Common myeloid progenitor, CD34-positive (primary cell): ENCODE data around the gene LGI4. TPM values are rescaled to one million over a fixed set of nuclear protein-coding genes. Genes with fewer than 3 reads are reported as not detected.

ENCODE experiments used
- CTCF ChIA-PET: fragments of 350-600 bp; sonication (Branson Sonifier 250); formaldehyde crosslinking; loops from one replicate; lab custom pipeline; 2021; ENCODE audit warnings: antibody characterized with exemption; lab: Charles Lee
- POLR2A ChIA-PET: fragments of 350-600 bp; sonication (Branson Sonifier 250); formaldehyde crosslinking; loops from one replicate; lab custom pipeline; 2021; ENCODE audit warnings: antibody characterized with exemption; lab: Charles Lee
- DNase-seq, 3 donors: peaks; one replicate each; pipeline versions ENCODE4 v3.0.0 to v3.0.0-alpha.2; 2013
- H3K27ac ChIP-seq, 2 experiments: 1 replicate in 1 of 2; 2 replicates in 1 of 2; pipeline ENCODE4 v1.7.0; 2013; ENCODE audit warnings: inconsistent platforms in 2 of 2, low read length in 2 of 2, mild to moderate bottlenecking in 2 of 2, low read depth in 1 of 2, moderate library complexity in 1 of 2; ENCODE audit not compliant: severe bottlenecking in 2 of 2, insufficient read depth in 1 of 2, poor library complexity in 1 of 2
- H3K27me3 ChIP-seq, 5 experiments: replicated peaks in 2 of 5; 1 replicate in 3 of 5; 2 replicates in 2 of 5; pipeline versions ENCODE4 v1.6.1 to v1.7.0; 2013; ENCODE audit warnings: low read length in 4 of 5, mild to moderate bottlenecking in 2 of 5, moderate library complexity in 2 of 5, inconsistent platforms in 1 of 5; ENCODE audit not compliant: insufficient read depth in 5 of 5, control insufficient read depth in 4 of 5
- H3K36me3 ChIP-seq, 4 experiments: 1 replicate in 2 of 4; 2 replicates in 2 of 4; pipeline versions ENCODE4 v1.6.1 to v1.7.0; 2013; ENCODE audit warnings: low read length in 3 of 4, control low read depth in 1 of 4, mild to moderate bottlenecking in 1 of 4; ENCODE audit not compliant: control insufficient read depth in 4 of 4, insufficient read depth in 4 of 4
- H3K4me1 ChIP-seq, 4 experiments: 1 replicate in 3 of 4; 2 replicates in 1 of 4; pipeline versions ENCODE4 v1.6.1 to v1.7.1; 2013; ENCODE audit warnings: low read length in 3 of 4, mild to moderate bottlenecking in 3 of 4, control low read depth in 1 of 4, inconsistent platforms in 1 of 4, moderate library complexity in 1 of 4; ENCODE audit not compliant: control insufficient read depth in 4 of 4, insufficient read depth in 4 of 4; ENCODE audit errors: control extremely low read depth in 1 of 4
- H3K4me3 ChIP-seq, 7 experiments: 1 replicate in 4 of 7; 2 replicates in 3 of 7; pipeline versions ENCODE4 v1.5.1 to v1.7.0; 2013; ENCODE audit warnings: mild to moderate bottlenecking in 7 of 7, low read length in 6 of 7, moderate library complexity in 6 of 7, inconsistent platforms in 2 of 7, low read depth in 2 of 7, control low read depth in 1 of 7; ENCODE audit not compliant: insufficient read depth in 4 of 7, control insufficient read depth in 1 of 7; ENCODE audit errors: extremely low read depth in 1 of 7
- H3K9me3 ChIP-seq, 5 experiments: 1 replicate in 4 of 5; 2 replicates in 1 of 5; pipeline versions ENCODE4 v1.6.1 to v1.7.1; 2013; ENCODE audit warnings: low read length in 4 of 5, mild to moderate bottlenecking in 2 of 5, inconsistent platforms in 1 of 5, low read depth in 1 of 5, moderate library complexity in 1 of 5; ENCODE audit not compliant: control insufficient read depth in 4 of 5, insufficient read depth in 2 of 5; ENCODE audit errors: control extremely low read depth in 1 of 5
- WGBS: methylation state at CpG from one replicate; pipeline ENCODE4 v1.1.5; 2013; ENCODE audit not compliant: insufficient coverage; 5-methylcytosine and 5-hydroxymethylcytosine counted together
- polyA plus RNA-seq: library from polyadenylated mRNA; unstranded; fragments of 120-200 nt; gene quantifications from one replicate; pipeline ENCODE4 v1.2.1, GENCODE V29; 2013

LGI4 gene
- polyA plus RNA-seq: 0.28 TPM

DNA sequence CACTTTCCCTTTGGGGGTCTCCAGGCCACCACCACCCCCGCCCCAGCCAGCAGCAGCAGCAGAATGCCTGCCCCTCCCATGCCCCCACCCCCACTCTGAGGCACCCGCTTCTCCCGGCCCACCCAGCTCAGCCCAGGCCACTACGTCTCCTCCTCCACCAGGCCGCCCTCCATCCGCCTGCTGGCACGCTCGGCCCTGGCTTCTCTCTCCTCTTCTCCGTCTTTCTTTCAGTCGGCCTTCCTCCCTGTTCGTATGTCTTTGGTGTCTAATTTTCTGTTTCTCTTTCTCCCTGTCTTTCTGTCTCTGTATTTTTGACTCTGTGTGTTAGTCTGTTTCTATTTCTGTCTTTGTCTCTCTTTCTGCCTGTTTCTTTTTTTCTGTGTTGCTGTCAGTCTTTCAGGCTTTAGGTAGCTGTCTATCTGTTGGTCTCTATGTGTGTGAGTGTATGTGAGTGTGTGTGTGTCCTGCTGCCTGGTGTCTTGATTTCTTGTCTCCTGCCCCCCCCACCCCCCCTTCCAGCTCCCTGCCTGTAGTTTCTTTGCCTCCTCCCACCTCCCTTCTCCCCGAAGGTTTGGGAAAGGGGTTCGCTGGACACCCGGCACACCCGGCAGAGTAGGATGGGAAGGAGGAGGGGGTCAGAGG lies at the start of gene LGI4:
TSS of gene LGI4 (minus strand) at position 459 of the 642 bp plus-strand sequence. CDS start at position 80, 379 bp downstream.
- peaks cover 0 to 8% (median 1%) of the 10 kb centered on the region in 4 experiments for H3K4me1 ChIP-seq
- ChIA-PET POLR2A (interaction anchor here (0.6 kb wide), 1 partner anchor 109 kb away, joined by 4 read pairs; no protein-coding TSS in a partner anchor), CTCF (interaction anchor here (1.0 to 5.7 kb wide), 12 partner anchors 11 to 90 kb away, joined by 3 to 54 read pairs (median 10); partner anchors contain the start of gene FXYD3)
- WGBS: 94% methylated on average over 13 of the region's 15 CpGs
- no peaks in the 10 kb centered on the region for H3K36me3 ChIP-seq
- no peaks in the 10 kb centered on the region for H3K27me3 ChIP-seq
- no peak within 1 kb of the TSS for H3K27ac ChIP-seq
- no peak within 1 kb of the TSS for H3K4me3 ChIP-seq
- H3K9me3 ChIP-seq: no peaks in the 10 kb centered on the region
- no peak for DNase-seq

DNA sequence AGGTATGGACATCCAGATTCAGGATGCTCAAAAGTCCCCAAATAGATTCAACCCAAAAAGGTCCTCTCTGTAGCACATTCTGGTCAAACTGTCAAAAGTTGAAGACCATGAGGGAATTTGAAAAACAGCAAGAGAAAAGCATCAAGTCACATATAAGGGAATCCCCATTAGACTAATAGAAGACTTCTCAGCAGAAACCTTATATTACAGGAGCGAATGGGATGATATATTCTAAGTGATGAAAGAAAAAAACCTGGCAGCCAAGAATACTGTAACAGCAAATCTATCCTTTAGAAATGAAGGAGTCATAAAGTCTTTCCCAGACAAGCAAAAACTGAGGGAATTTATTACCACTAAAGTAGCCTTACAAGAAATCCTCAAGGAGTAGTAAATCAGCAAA lies 49.4 kb upstream of the LGI4 start:
- DNase-seq: no peak
- Histone ChIP-seq H3K36me3 (no peaks in the 10 kb centered on the region), H3K4me1 (peaks cover 0 to 7% (median 4%) of the 10 kb centered on the region in 4 experiments), H3K4me3 (no peak overlapping the region), H3K27me3 (no peaks in the 10 kb centered on the region), H3K9me3 (peaks cover 0 to 9% (median 0%) of the 10 kb centered on the region in 5 experiments), H3K27ac (no peak overlapping the region)
- no CpG with 5 or more reads among the region's 1 CpG for WGBS
- ChIA-PET CTCF (interaction anchor here (1.2 kb wide), 1 partner anchor 14 kb away, joined by 4 read pairs; no protein-coding TSS in a partner anchor), POLR2A (no interaction called here)

DNA sequence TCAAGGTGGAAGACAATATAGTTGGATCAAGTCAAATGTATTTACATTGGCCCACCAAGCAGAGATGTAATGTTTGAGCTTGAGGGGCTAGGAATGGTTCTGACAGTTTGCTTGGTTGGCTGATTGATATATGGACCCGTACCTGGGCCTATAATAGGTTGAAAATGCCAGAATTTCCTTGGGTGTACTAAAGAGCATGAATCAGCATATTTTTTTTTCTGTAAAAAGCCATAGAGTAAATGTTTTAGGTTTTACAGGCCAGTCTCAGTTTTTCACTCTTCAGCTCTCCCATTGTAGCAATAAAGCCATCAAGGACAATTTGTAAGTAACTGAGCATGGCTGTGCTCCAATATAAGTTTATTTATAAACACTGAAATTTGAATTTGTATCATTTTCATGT lies 46.5 kb upstream of the LGI4 start:
- ChIA-PET CTCF (interaction anchor here (1.0 to 2.6 kb wide), 4 partner anchors 9 to 18 kb away, joined by 3 to 11 read pairs (median 6); no protein-coding TSS in a partner anchor), POLR2A (no interaction called here)
- Histone ChIP-seq H3K27me3 (no peaks in the 10 kb centered on the region), H3K9me3 (peaks cover 0 to 8% (median 0%) of the 10 kb centered on the region in 5 experiments), H3K36me3 (no peaks in the 10 kb centered on the region), H3K4me1 (peaks cover 0 to 7% (median 5%) of the 10 kb centered on the region in 4 experiments), H3K4me3 (no peak overlapping the region), H3K27ac (no peak overlapping the region)
- 50% methylated on average over 1 of the region's 1 CpG for WGBS
- no peak for DNase-seq

DNA sequence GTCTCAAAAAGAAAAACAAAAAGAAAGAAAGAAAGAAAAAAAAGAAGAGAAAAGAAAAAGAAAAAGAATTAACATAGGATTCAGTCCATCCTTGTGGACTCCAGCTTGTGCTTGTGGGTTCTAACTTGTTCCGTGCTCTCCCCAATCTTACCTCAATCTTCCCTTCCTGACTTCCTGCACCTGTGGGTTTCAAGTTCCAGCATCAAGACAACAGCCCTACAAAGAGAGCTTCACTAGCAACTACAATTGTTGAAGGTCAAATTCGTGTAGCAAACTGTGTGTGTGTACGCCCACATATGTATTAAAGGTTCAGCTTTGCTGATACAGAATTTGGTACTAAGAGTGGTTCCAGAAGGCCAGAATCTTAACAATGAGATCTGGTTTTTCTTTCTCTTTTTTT lies 45.0 kb upstream of the LGI4 start:
- H3K36me3 ChIP-seq: no peaks in the 10 kb centered on the region
- H3K27me3 ChIP-seq: no peaks in the 10 kb centered on the region
- peaks cover 0 to 11% (median 8%) of the 10 kb centered on the region in 4 experiments for H3K4me1 ChIP-seq
- H3K27ac ChIP-seq: no peak overlapping the region
- CTCF ChIA-PET: interaction anchor here (0.5 to 2.6 kb wide), 5 partner anchors 8 to 181 kb away, joined by 3 to 11 read pairs (median 5); no protein-coding TSS in a partner anchor
- peak overlapping the region in 1 of 7 experiments; percentile 48 for H3K4me3 ChIP-seq
- H3K9me3 ChIP-seq: peaks cover 0 to 8% (median 0%) of the 10 kb centered on the region in 5 experiments
- POLR2A ChIA-PET: no interaction called here
- no peak for DNase-seq
- WGBS: 0% methylated on average over 2 of the region's 3 CpGs

DNA sequence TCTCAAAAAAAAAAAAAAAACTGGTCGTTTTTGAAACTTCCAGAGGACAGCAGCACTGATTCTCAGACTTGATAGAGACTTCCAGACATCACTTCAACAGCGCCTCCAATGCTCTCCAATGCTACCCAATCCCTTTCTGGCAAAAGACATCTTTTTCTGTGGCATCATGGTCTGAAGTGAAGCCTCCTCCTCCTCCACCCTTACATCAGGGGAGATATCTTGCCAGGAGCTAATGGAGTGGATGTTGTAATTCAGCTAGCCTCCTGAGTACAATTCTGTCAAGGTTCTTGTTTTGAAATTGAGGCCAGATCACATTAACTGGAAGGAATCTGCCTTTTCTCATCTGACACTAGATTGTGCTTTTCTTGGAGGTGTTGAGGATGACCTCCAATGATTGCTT lies 43.8 kb upstream of the LGI4 start:
- Histone ChIP-seq H3K27me3 (no peaks in the 10 kb centered on the region), H3K27ac (no peak overlapping the region), H3K36me3 (no peaks in the 10 kb centered on the region), H3K4me1 (peaks cover 0 to 11% (median 8%) of the 10 kb centered on the region in 4 experiments), H3K9me3 (no peaks in the 10 kb centered on the region), H3K4me3 (no peak overlapping the region)
- DNase-seq: no peak
- 95% methylated on average over 2 of the region's 2 CpGs for WGBS
- CTCF ChIA-PET: interaction anchor here (0.8 to 2.6 kb wide), 4 partner anchors 10 to 88 kb away, joined by 3 to 11 read pairs (median 4); no protein-coding TSS in a partner anchor
- POLR2A ChIA-PET: no interaction called here

DNA sequence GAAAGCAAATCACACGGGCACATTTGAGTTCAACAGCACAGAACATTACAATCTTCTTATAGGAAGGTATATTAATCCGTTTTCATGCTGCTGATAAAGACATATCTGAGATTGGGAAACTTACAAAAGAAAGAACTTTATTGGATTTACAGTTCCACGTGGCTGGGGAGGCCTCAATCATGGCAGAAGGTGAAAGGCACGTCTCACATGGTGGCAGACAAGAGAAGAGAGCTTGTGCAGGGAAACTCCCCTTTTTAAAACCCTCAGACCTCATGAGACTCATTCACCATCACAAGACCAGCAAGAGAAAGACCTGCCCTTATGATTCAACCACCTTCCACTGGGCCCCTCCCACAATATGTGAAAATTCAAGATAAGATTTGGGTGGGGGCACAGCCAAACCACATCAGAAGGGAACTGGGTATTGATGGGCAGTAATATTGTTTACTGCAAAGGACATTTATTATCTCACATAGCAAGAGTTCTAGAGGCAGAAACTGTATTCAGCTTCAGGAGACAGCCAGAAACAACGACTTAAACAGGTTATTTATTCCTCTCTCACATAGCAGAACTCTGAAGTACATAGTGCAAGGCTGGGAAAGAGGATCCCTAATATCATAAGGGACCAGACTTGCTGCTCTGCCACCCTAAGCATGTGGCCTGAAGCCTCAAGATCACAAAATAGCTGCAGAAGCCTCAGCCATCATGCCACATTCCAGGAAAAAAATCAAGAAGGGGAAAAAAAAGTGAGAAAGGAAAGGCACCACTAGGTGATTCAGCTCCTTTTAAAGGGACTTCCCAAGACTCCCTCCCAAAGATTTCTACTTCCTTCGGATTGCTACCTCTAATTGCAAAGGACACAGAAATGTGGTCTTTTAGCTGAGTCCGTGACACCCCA lies 42.8 kb upstream of the LGI4 start:
- peaks cover 0 to 4% (median 0%) of the 10 kb centered on the region in 5 experiments for H3K9me3 ChIP-seq
- peak in 2 of 3 donors; percentile 37 to 67 for DNase-seq
- no peak overlapping the region for H3K27ac ChIP-seq
- H3K4me1 ChIP-seq: peaks cover 0 to 11% (median 8%) of the 10 kb centered on the region in 4 experiments
- ChIA-PET POLR2A (no interaction called here), CTCF (interaction anchor here (0.7 to 1.1 kb wide), 2 partner anchors 13 to 23 kb away, joined by 3 read pairs; no protein-coding TSS in a partner anchor)
- H3K4me3 ChIP-seq: no peak overlapping the region
- peaks cover 0 to 3% (median 1%) of the 10 kb centered on the region in 4 experiments for H3K36me3 ChIP-seq
- 83% methylated on average over 5 of the region's 7 CpGs for WGBS
- no peaks in the 10 kb centered on the region for H3K27me3 ChIP-seq
